IMR-90 (cell line): ENCODE measurements around the gene GPC6. TPM values are rescaled to one million over a fixed set of nuclear protein-coding genes. Genes with fewer than 3 reads are reported as not detected.

Experiments used
- ATAC-seq: fragments of 200-7000 bp; cut with Tn5 transposase; 2 replicates; pipeline ENCODE4 v1.9.1; 2020; ENCODE audit warnings: low read depth, mild to moderate bottlenecking, moderate library complexity
- BruUV-seq: library from RNA; stranded (reverse); fragments of 400-500 nt; replicated peaks from 2 replicates; lab custom pipeline; 2021; lab: Mats Ljungman, UMichigan
- CTCF ChIA-PET: fragments of 300-600 bp; formaldehyde crosslinking; extraction: SDS; loops from one replicate; lab custom pipeline; 2021; ENCODE audit warnings: antibody characterized with exemption; lab: Yijun Ruan, JAX
- POLR2A ChIA-PET: fragments of 300-600 bp; sonication (Branson Sonifier 250); formaldehyde crosslinking; loops from one replicate; lab custom pipeline; 2022; ENCODE audit warnings: antibody characterized with exemption; ENCODE audit not compliant: unreplicated experiment; lab: Charles Lee
- DNase-seq: peaks from one replicate; pipeline ENCODE4 v3.0.0; 2013
- H2AFZ ChIP-seq: replicated peaks from 2 replicates; pipeline ENCODE3; 2013; ENCODE audit warnings: low read length, mild to moderate bottlenecking; ENCODE audit not compliant: poor library complexity
- H2AK5ac ChIP-seq: 2 replicates; pipeline ENCODE4 v1.6.1; 2013; ENCODE audit warnings: low read depth, low read length, inconsistent platforms
- H2AK9ac ChIP-seq: replicated peaks from 2 replicates; pipeline ENCODE3; 2013; ENCODE audit warnings: mild to moderate bottlenecking, low read depth, low read length, moderate library complexity; ENCODE audit not compliant: poor library complexity
- H2BK120ac ChIP-seq: 2 replicates; pipeline ENCODE4 v1.6.1; 2013; ENCODE audit warnings: low read depth, low read length, inconsistent platforms
- H2BK15ac ChIP-seq: 3 replicates; pipeline ENCODE4 v1.6.1; 2013; ENCODE audit warnings: low read depth, low read length, inconsistent platforms
- H2BK20ac ChIP-seq: 2 replicates; pipeline ENCODE4 v1.6.1; 2013; ENCODE audit warnings: low read depth, mild to moderate bottlenecking, inconsistent platforms, low read length, moderate library complexity
- H2BK5ac ChIP-seq: 2 replicates; pipeline ENCODE4 v1.6.1; 2013; ENCODE audit warnings: mild to moderate bottlenecking, low read depth, low read length, inconsistent platforms; ENCODE audit not compliant: poor library complexity, severe bottlenecking
- H3K14ac ChIP-seq: replicated peaks from 2 replicates; pipeline ENCODE4 v1.6.1; 2013; ENCODE audit warnings: low read depth, low read length, inconsistent platforms
- H3K18ac ChIP-seq: 2 replicates; pipeline ENCODE4 v1.6.1; 2013; ENCODE audit warnings: low read depth, low read length, control low read depth
- H3K23ac ChIP-seq: 2 replicates; pipeline ENCODE4 v1.6.1; 2013; ENCODE audit warnings: low read depth, low read length, inconsistent platforms
- H3K27ac ChIP-seq: 2 replicates; pipeline ENCODE4 v1.5.1; 2013; ENCODE audit warnings: mild to moderate bottlenecking, control low read depth, low read length; ENCODE audit not compliant: insufficient read depth
- H3K27me3 ChIP-seq: 2 replicates; pipeline ENCODE4 v1.6.1; 2013; ENCODE audit warnings: low read length; ENCODE audit not compliant: control insufficient read depth, insufficient read depth
- H3K36me3 ChIP-seq: 2 replicates; pipeline ENCODE4 v1.6.1; 2013; ENCODE audit warnings: low read length, mixed read lengths; ENCODE audit not compliant: control insufficient read depth, insufficient read depth
- H3K4ac ChIP-seq: 2 replicates; pipeline ENCODE4 v1.6.1; 2013; ENCODE audit warnings: low read depth, low read length, inconsistent platforms
- H3K4me1 ChIP-seq: 2 replicates; pipeline ENCODE4 v1.6.1; 2013; ENCODE audit warnings: low read length, mixed read lengths; ENCODE audit not compliant: control insufficient read depth, insufficient read depth
- H3K4me2 ChIP-seq: 2 replicates; pipeline ENCODE4 v1.6.1; 2013; ENCODE audit warnings: low read depth, mild to moderate bottlenecking, control low read depth, low read length, moderate library complexity
- H3K4me3 ChIP-seq: 2 replicates; pipeline ENCODE4 v1.5.1; 2013; ENCODE audit warnings: low read depth, mild to moderate bottlenecking, control low read depth, low read length, moderate library complexity; ENCODE audit not compliant: insufficient read depth
- H3K56ac ChIP-seq: 2 replicates; pipeline ENCODE4 v1.6.1; 2013; ENCODE audit warnings: low read length, inconsistent platforms; ENCODE audit not compliant: insufficient read depth; ENCODE audit errors: extremely low read depth
- H3K79me1 ChIP-seq, 2 experiments: 2 replicates each; pipeline ENCODE4 v1.6.1; 2013; ENCODE audit warnings: low read length in 2 of 2, inconsistent platforms in 1 of 2, low read depth in 1 of 2
- H3K9ac ChIP-seq: 2 replicates; pipeline ENCODE4 v1.6.1; 2013; ENCODE audit warnings: low read depth, low read length, control low read depth
- H3K9me1 ChIP-seq: 2 replicates; pipeline ENCODE4 v1.6.1; 2013; ENCODE audit warnings: low read length, inconsistent platforms; ENCODE audit not compliant: insufficient read depth
- H3K9me3 ChIP-seq: 2 replicates; pipeline ENCODE4 v1.6.1; 2013; ENCODE audit warnings: low read length; ENCODE audit not compliant: control insufficient read depth, insufficient read depth
- H4K20me1 ChIP-seq: 2 replicates; pipeline ENCODE4 v1.6.1; 2013; ENCODE audit warnings: low read length, inconsistent platforms; ENCODE audit not compliant: insufficient read depth
- H4K5ac ChIP-seq: 2 replicates; pipeline ENCODE4 v1.6.1; 2013; ENCODE audit warnings: mild to moderate bottlenecking, low read depth, low read length, control low read depth
- H4K8ac ChIP-seq, 2 experiments: 2 replicates each; pipeline ENCODE4 v1.6.1; 2013; ENCODE audit warnings: low read depth in 2 of 2, low read length in 2 of 2, control low read depth in 1 of 2, inconsistent platforms in 1 of 2
- H4K91ac ChIP-seq: 2 replicates; pipeline ENCODE4 v1.6.1; 2013; ENCODE audit warnings: low read depth, low read length, inconsistent platforms; ENCODE audit not compliant: insufficient read depth
- FOS ChIP-seq: fragments of 150-350 bp; IDR thresholded peaks from 2 replicates; pipeline ENCODE4 v1.6.1; 2016; ENCODE audit warnings: low read depth, low read length
- MXI1 ChIP-seq: IDR thresholded peaks from 2 replicates; pipeline ENCODE4 v1.6.1; 2012; ENCODE audit warnings: low read depth, mild to moderate bottlenecking, low read length, moderate library complexity, borderline replicate concordance
- RFX5 ChIP-seq: IDR thresholded peaks from 2 replicates; pipeline ENCODE4 v1.8.0; 2012; ENCODE audit warnings: low read depth, mild to moderate bottlenecking, low read length, moderate library complexity
- SMC3 ChIP-seq: fragments of 150-350 bp; IDR thresholded peaks from 2 replicates; pipeline ENCODE4 v1.6.1; 2016; ENCODE audit warnings: low read depth, mild to moderate bottlenecking, antibody characterized with exemption, low read length, moderate library complexity
- WGBS, 2 experiments: methylation state at CpG; one replicate each; pipeline versions ENCODE4 v1.1.5 to v1.1.7; 2013; ENCODE audit warnings: missing lambda C conversion rate in 2 of 2; ENCODE audit not compliant: insufficient read length in 1 of 2; ENCODE audit errors: extremely low coverage in 2 of 2; 5-methylcytosine and 5-hydroxymethylcytosine counted together
- dilution Hi-C: fragments of 300-500 bp; cut with HindIII; formaldehyde crosslinking; loops from one replicate; pipeline ENCODE4 v1.14.3; 2018; ENCODE audit warnings: low sequenced_read_pairs; ENCODE audit not compliant: unreplicated experiment
- in situ Hi-C: fragments of 300-500 bp; cut with MboI; formaldehyde crosslinking; loops from 3 replicates; pipeline ENCODE4 v1.14.3; 2019; ENCODE audit warnings: low sequenced_read_pairs, inconsistent platforms, mixed read lengths
- intact Hi-C: fragments of 100-400 bp; cut with micrococcal nuclease; formaldehyde crosslinking; loops from 2 replicates; pipeline ENCODE4 v1.10.0; 2022
- polyA plus RNA-seq, 3 experiments: library from polyadenylated mRNA; depleted of rRNA; stranded (reverse); fragments of >200 nt; gene quantifications; 2 replicates each; pipeline ENCODE4 v1.2.3, GENCODE V29; 2012; ENCODE audit warnings: low replicate concordance in 1 of 3
- total RNA-seq: library from RNA; depleted of rRNA; stranded (reverse); fragments of >200 nt; gene quantifications from 2 replicates; pipeline ENCODE4 v1.2.3, GENCODE V29; 2012

Gene GPC6
- total and polyA plus RNA-seq, 2 of the 4 experiments (the other 2 are of a cell fraction): 14.9 to 39.4 TPM

GRCh38 chr13:93984052-93984451 is 757.4 kb downstream of the GPC6 start:
- dilution Hi-C loops (no loop called here), in situ Hi-C loops (no loop called here), intact Hi-C loops (no loop called here)
- H3K4ac ChIP-seq: no peak overlapping the region
- no peak overlapping the region for H3K18ac ChIP-seq
- POLR2A ChIA-PET: no interaction called here
- no peak overlapping the region for H3K9ac ChIP-seq
- H2AFZ ChIP-seq: no peak overlapping the region
- H2BK5ac ChIP-seq: no peak overlapping the region
- no TSS peak for BruUV-seq
- H3K23ac ChIP-seq: no peak overlapping the region
- no peak for TF ChIP-seq SMC3
- no peak for TF ChIP-seq RFX5
- TF ChIP-seq MXI1: no peak
- no peak for TF ChIP-seq FOS
- no peaks in the 10 kb centered on the region for H3K79me1 ChIP-seq
- no peak overlapping the region for H3K56ac ChIP-seq
- no peak overlapping the region for H2AK9ac ChIP-seq
- no peak overlapping the region for H3K4me3 ChIP-seq
- no peaks in the 10 kb centered on the region for H3K9me3 ChIP-seq
- no peak overlapping the region for H2AK5ac ChIP-seq
- H2BK15ac ChIP-seq: no peak overlapping the region
- no peaks in the 10 kb centered on the region for H4K20me1 ChIP-seq
- H4K91ac ChIP-seq: no peak overlapping the region
- H4K5ac ChIP-seq: no peak overlapping the region
- no peaks in the 10 kb centered on the region for H3K36me3 ChIP-seq
- ATAC-seq (no peak), DNase-seq (no peak)
- CTCF ChIA-PET: no interaction called here
- H3K14ac ChIP-seq: no peak overlapping the region
- H3K9me1 ChIP-seq: no peaks in the 10 kb centered on the region
- no CpG with 5 or more reads among the region's 1 CpG for WGBS, 2 experiments
- H4K8ac ChIP-seq: no peak overlapping the region
- no peak overlapping the region for H2BK120ac ChIP-seq
- no peaks in the 10 kb centered on the region for H3K27me3 ChIP-seq
- no peak overlapping the region for H2BK20ac ChIP-seq
- H3K4me2 ChIP-seq: no peak overlapping the region
- no peak overlapping the region for H3K27ac ChIP-seq
- H3K4me1 ChIP-seq: no peaks in the 10 kb centered on the region
